Activated CD8-positive, alpha-beta T cell treated with anti-CD3 and anti-CD28 coated beads for 36 hours (primary cell): Measurements from ENCODE around the gene ZBP1. TPM values are rescaled to one million over a fixed set of nuclear protein-coding genes. Genes with fewer than 3 reads are reported as not detected.

ENCODE experiments used
- ATAC-seq: fragments of 200-7000 bp; cut with Tn5 transposase; one replicate; pipeline ENCODE4 v1.10.0; 2021; ENCODE audit warnings: mild to moderate bottlenecking, moderate library complexity
- CTCF ChIA-PET: fragments of 350-600 bp; sonication (Branson Sonifier 250); formaldehyde crosslinking; loops from one replicate; lab custom pipeline; 2021; ENCODE audit warnings: antibody characterized with exemption; lab: Charles Lee
- POLR2A ChIA-PET: fragments of 350-600 bp; sonication (Branson Sonifier 250); formaldehyde crosslinking; loops from one replicate; lab custom pipeline; 2021; ENCODE audit warnings: antibody characterized with exemption; lab: Charles Lee
- DNase-seq: peaks from one replicate; pipeline ENCODE4 v3.0.0-alpha.2; 2020
- H3K27ac Mint-ChIP-seq: one replicate; pipeline ENCODE4 v1.8.0; 2021; ENCODE audit warnings: mild to moderate bottlenecking, mixed read lengths
- H3K27me3 Mint-ChIP-seq: one replicate; pipeline ENCODE4 v1.8.0; 2021; ENCODE audit warnings: mixed read lengths
- H3K36me3 Mint-ChIP-seq: one replicate; pipeline ENCODE4 v1.8.0; 2021; ENCODE audit warnings: low read depth, mixed read lengths
- H3K4me1 Mint-ChIP-seq: one replicate; pipeline ENCODE4 v1.8.0; 2021; ENCODE audit warnings: low read depth, mixed read lengths
- H3K4me3 Mint-ChIP-seq: one replicate; pipeline ENCODE4 v1.8.0; 2021; ENCODE audit warnings: mild to moderate bottlenecking, moderate library complexity, mixed read lengths
- H3K9me3 Mint-ChIP-seq: one replicate; pipeline ENCODE4 v1.8.0; 2021; ENCODE audit warnings: mixed read lengths
- CTCF ChIP-seq: fragments of 200-600 bp; IDR thresholded peaks from one replicate; pipeline ENCODE4 v1.8.0; 2022; ENCODE audit warnings: antibody characterized with exemption, mild to moderate bottlenecking
- intact Hi-C: fragments of 100-400 bp; cut with micrococcal nuclease; formaldehyde crosslinking; loops from one replicate; pipeline ENCODE4 v1.10.0; 2022
- total RNA-seq, 2 experiments: library from RNA; stranded (reverse); gene quantifications; one replicate each; pipeline ENCODE4 v1.2.3, GENCODE V29; 2021

Gene ZBP1
- under 1 TPM; 0.11 to 0.56 TPM for total RNA-seq

DNA sequence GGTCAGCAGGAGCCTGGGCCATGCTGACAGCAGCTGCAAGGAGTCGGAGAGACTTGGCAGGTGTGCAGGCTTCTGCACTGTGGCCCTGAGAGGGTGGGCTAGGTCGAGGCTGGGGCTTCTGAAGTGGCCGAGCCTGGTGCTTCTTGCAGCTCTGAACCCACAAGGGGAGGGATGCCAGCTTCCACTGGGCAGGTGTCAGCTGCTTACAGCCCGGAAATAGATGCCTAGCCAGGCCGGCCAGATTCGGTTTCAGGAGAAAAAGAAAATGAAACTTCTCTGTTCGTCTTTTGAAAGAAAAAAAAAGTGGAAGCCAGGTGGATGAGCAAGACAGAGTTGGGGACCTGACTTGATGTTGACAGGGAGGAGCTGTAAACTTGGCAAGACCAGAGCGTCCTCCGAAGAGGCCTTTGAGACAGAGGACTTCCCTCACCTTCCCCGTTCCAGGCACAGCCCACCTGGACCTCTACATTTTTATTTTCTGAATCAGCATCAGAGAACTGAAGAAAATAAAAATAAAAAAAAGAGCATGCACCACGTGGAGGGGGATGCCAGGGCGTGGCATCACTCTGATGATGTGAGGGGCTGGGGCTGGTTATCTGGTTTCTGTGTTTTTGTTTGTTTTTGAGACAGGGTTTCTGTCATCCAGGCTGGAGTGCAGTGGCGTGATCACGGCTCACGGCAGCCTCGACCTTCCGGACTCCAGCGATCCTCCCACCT is at the start of gene ZBP1:
TSS of gene ZBP1 (minus strand) at position 153 of the 717 bp plus-strand sequence. CDS start at position 22, 131 bp downstream.
- ChIA-PET CTCF (interaction anchor here (0.6 to 3.4 kb wide), 12 partner anchors 9 to 591 kb away, joined by 3 to 23 read pairs (median 4); partner anchors contain the start of gene PMEPA1), POLR2A (interaction anchor here (0.6 to 3.7 kb wide), 13 partner anchors 8 to 1950 kb away, joined by 3 to 57 read pairs (median 4); partner anchors contain the start of gene PMEPA1)
- Mint-ChIP-seq H3K4me3 (peak within 1 kb of the TSS; percentile 66), H3K27ac (peak within 1 kb of the TSS; percentile 84), H3K4me1 (peaks cover 58% of the 10 kb centered on the region), H3K9me3 (peaks cover 6% of the 10 kb centered on the region), H3K27me3 (no peaks in the 10 kb centered on the region), H3K36me3 (peaks cover 11% of the 10 kb centered on the region)
- peak; percentile 82 for DNase-seq
- TF ChIP-seq CTCF, result no peak
- peak; percentile 28 for ATAC-seq
- intact Hi-C loops, result loop anchor here (5.0 kb wide), 1 partner anchor 77 kb away; no protein-coding TSS in a partner anchor

DNA sequence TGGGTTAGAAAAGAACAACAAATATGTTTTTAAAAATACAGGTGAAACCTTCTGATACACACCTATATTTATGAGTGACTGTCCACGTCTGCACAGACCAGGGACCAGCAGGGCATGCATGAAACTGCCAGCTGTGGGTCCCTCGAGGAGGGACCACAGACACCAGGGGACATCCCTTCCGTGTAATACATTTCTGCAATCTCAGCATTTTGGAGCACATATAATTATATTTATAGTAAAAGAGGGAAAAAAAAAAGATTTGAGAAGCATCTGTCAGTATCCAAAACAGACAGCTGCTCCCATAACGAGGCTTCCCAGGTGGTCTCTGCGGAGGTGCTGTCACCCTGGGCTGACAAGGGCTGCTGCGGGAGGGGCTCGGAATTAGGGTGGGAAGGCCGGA is 49.4 kb upstream of the ZBP1 start:
- H3K4me1 Mint-ChIP-seq, result peaks cover 13% of the 10 kb centered on the region

DNA sequence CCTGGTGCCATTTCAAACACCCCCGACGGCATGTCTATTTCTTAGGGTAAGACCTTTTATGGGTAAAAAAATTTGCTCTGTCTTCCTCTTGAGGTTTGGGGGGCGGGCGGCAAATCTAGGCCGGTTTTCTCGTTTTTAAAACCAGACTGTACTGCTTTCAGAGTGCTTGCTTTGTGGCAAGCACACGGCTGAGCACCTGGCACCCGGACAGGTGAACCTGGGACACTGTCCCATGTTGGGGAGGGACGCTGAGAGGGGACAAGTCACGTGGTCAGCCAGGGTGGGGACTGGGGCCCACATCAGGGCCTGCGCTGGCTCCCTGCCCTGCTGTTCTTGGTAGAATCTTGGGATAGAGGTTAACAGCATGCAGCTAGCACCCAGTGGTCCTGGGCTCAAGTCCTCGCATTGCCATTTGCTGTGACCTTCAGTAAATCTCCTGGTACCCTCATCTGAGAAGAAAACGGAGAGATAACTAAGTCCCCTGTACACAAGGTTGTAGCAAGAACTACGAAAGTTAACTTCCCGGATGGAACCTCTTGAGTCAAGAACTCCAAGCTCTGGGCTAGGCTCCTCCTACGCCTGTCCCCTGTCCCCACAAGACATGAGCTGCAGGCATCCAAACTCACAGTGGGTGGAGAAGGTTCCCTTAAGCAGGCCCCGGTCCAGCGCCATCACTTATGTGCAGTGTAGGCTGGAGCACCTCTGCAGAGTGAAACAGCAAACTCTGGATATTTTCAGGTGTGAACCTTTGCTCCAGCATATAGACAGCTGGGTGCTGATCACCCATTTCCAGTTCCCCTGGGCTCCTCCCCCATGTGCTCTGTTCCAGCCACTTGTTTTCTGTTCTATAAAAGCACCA is 47.9 kb upstream of the ZBP1 start:
- peak; percentile 37 for ATAC-seq
- intact Hi-C loops, result no loop called here
- POLR2A ChIA-PET, result interaction anchor here (1.0 kb wide), 1 partner anchor 13 kb away, joined by 3 read pairs; no protein-coding TSS in a partner anchor
- H3K9me3 Mint-ChIP-seq, result no peaks in the 10 kb centered on the region
- peak; percentile 20 for DNase-seq
- H3K4me3 Mint-ChIP-seq, result no peak overlapping the region
- no peaks in the 10 kb centered on the region for H3K36me3 Mint-ChIP-seq
- peaks cover 13% of the 10 kb centered on the region for H3K4me1 Mint-ChIP-seq
- CTCF ChIA-PET, result no interaction called here
- no peak for TF ChIP-seq CTCF
- peak overlapping the region; percentile 63 for H3K27ac Mint-ChIP-seq
- H3K27me3 Mint-ChIP-seq, result no peaks in the 10 kb centered on the region

More for the DNA sequence above, 49.4 kb upstream of the ZBP1 start:
- POLR2A ChIA-PET, result interaction anchor here (0.6 kb wide), 1 partner anchor 157 kb away, joined by 3 read pairs; no protein-coding TSS in a partner anchor
- no peaks in the 10 kb centered on the region for H3K27me3 Mint-ChIP-seq
- no peak for ATAC-seq
- DNase-seq, result no peak
- no peaks in the 10 kb centered on the region for H3K36me3 Mint-ChIP-seq
- no peak for TF ChIP-seq CTCF
- intact Hi-C loops, result no loop called here
- no peak overlapping the region for H3K4me3 Mint-ChIP-seq
- CTCF ChIA-PET, result interaction anchor here (1.1 to 1.5 kb wide), 2 partner anchors 12 to 16 kb away, joined by 4 read pairs; no protein-coding TSS in a partner anchor
- H3K9me3 Mint-ChIP-seq, result no peaks in the 10 kb centered on the region
- H3K27ac Mint-ChIP-seq, result no peak overlapping the region

DNA sequence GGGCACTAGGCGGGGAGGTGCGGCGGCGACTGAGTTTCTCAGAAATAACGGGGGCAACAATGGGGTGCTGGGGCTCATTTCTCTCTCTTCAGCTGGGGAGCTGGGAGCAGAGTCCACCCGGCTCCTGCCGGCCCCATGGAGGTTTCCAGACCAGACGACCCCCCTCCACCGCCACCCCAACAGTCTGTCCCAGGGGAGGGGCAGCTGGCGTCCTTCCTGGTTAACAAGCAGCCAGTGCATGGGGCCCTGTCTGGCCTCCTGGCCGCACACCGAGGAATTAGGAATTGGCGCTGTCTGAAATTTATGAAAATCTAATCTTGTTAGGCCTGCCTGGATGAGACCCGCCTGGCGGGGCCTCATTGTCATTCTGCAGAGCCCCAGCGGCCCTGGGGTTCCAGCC is 47.2 kb upstream of the ZBP1 start:
- TF ChIP-seq CTCF, result no peak
- DNase-seq (no peak), ATAC-seq (no peak)
- no peaks in the 10 kb centered on the region for H3K27me3 Mint-ChIP-seq
- H3K4me3 Mint-ChIP-seq, result no peak overlapping the region
- H3K9me3 Mint-ChIP-seq, result no peaks in the 10 kb centered on the region
- CTCF ChIA-PET, result no interaction called here
- no peaks in the 10 kb centered on the region for H3K36me3 Mint-ChIP-seq
- intact Hi-C loops, result no loop called here
- peaks cover 13% of the 10 kb centered on the region for H3K4me1 Mint-ChIP-seq
- POLR2A ChIA-PET, result no interaction called here
- H3K27ac Mint-ChIP-seq, result no peak overlapping the region
